ENCODE data around the gene EPB41L4B.

EPB41L4B gene

GRCh38 chr9:109124121-109124520 is 196.7 kb downstream of the EPB41L4B start:
- no peak for ATAC-seq
- TF ChIP-seq CSRNP3 (CRISPR knock-in tag; IDR thresholded peaks at IDR 0.05) (no peak), ZNF8 (CRISPR knock-in tag; IDR thresholded peaks at IDR 0.05) (no peak), CSDC2 (CRISPR knock-in tag; IDR thresholded peaks at IDR 0.05) (no peak), ESRRG (CRISPR knock-in tag; IDR thresholded peaks at IDR 0.05) (no peak), TOX (CRISPR knock-in tag; IDR thresholded peaks at IDR 0.05; ENCODE audit: borderline replicate concordance) (no peak), GLIS3 (CRISPR knock-in tag; IDR thresholded peaks at IDR 0.05) (no peak), BACH2 (CRISPR knock-in tag; IDR thresholded peaks at IDR 0.05; ENCODE audit: borderline replicate concordance) (no peak), ZFP3 (CRISPR knock-in tag; IDR thresholded peaks at IDR 0.05) (no peak), ZNF565 (CRISPR knock-in tag; conservative IDR thresholded peaks at IDR 0.05; ENCODE audit: low read depth) (no peak), SNAI2 (CRISPR knock-in tag; IDR thresholded peaks at IDR 0.05) (no peak), ZFP30 (CRISPR knock-in tag; IDR thresholded peaks at IDR 0.05) (no peak), PPARA (CRISPR knock-in tag; IDR thresholded peaks at IDR 0.05; ENCODE audit: borderline replicate concordance) (no peak), ZC3H10 (CRISPR knock-in tag; IDR thresholded peaks at IDR 0.05) (no peak), POU6F1 (CRISPR knock-in tag; IDR thresholded peaks at IDR 0.05; ENCODE audit: borderline replicate concordance, low read depth) (no peak), ISL1 (CRISPR knock-in tag; IDR thresholded peaks at IDR 0.05) (no peak)
- TF ChIP-seq, protein P1, sequence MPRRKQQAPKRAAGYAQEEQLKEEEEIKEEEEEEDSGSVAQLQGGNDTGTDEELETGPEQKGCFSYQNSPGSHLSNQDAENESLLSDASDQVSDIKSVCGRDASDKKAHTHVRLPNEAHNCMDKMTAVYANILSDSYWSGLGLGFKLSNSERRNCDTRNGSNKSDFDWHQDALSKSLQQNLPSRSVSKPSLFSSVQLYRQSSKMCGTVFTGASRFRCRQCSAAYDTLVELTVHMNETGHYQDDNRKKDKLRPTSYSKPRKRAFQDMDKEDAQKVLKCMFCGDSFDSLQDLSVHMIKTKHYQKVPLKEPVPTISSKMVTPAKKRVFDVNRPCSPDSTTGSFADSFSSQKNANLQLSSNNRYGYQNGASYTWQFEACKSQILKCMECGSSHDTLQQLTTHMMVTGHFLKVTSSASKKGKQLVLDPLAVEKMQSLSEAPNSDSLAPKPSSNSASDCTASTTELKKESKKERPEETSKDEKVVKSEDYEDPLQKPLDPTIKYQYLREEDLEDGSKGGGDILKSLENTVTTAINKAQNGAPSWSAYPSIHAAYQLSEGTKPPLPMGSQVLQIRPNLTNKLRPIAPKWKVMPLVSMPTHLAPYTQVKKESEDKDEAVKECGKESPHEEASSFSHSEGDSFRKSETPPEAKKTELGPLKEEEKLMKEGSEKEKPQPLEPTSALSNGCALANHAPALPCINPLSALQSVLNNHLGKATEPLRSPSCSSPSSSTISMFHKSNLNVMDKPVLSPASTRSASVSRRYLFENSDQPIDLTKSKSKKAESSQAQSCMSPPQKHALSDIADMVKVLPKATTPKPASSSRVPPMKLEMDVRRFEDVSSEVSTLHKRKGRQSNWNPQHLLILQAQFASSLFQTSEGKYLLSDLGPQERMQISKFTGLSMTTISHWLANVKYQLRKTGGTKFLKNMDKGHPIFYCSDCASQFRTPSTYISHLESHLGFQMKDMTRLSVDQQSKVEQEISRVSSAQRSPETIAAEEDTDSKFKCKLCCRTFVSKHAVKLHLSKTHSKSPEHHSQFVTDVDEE (CRISPR knock-in tag; IDR thresholded peaks at IDR 0.05) = no peak

- no peak for TF ChIP-seq RARB (CRISPR knock-in tag; IDR thresholded peaks at IDR 0.05)
- no peak for TF ChIP-seq ARNTL (CRISPR knock-in tag; IDR thresholded peaks at IDR 0.05; ENCODE audit: borderline replicate concordance, low read depth)
- TF ChIP-seq ZFP3 (CRISPR knock-in tag; IDR thresholded peaks at IDR 0.05) = no peak
- TF ChIP-seq SNAI2 (CRISPR knock-in tag; IDR thresholded peaks at IDR 0.05) = no peak
- TF ChIP-seq BACH2 (CRISPR knock-in tag; IDR thresholded peaks at IDR 0.05; ENCODE audit: borderline replicate concordance) = no peak
- TF ChIP-seq, protein P2, sequence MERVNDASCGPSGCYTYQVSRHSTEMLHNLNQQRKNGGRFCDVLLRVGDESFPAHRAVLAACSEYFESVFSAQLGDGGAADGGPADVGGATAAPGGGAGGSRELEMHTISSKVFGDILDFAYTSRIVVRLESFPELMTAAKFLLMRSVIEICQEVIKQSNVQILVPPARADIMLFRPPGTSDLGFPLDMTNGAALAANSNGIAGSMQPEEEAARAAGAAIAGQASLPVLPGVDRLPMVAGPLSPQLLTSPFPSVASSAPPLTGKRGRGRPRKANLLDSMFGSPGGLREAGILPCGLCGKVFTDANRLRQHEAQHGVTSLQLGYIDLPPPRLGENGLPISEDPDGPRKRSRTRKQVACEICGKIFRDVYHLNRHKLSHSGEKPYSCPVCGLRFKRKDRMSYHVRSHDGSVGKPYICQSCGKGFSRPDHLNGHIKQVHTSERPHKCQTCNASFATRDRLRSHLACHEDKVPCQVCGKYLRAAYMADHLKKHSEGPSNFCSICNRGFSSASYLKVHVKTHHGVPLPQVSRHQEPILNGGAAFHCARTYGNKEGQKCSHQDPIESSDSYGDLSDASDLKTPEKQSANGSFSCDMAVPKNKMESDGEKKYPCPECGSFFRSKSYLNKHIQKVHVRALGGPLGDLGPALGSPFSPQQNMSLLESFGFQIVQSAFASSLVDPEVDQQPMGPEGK (CRISPR knock-in tag; IDR thresholded peaks at IDR 0.05; ENCODE audit: borderline replicate concordance) = no peak
- no peak for TF ChIP-seq ZNF565 (CRISPR knock-in tag; conservative IDR thresholded peaks at IDR 0.05; ENCODE audit: low read depth)
- TF ChIP-seq OSR1 (CRISPR knock-in tag; IDR thresholded peaks at IDR 0.05) = no peak
- no peak for ATAC-seq
These were observed 197.9 kb downstream of the EPB41L4B start for GRCh38 chr9:109122726-109123621.
